Adipocyte (in vitro differentiated cells): ENCODE data around the gene MX1.
A peak's percentile ranks its signal among the peaks of the same experiment; 100 is the strongest.

Source experiments
- DNase-seq: peaks from one replicate; pipeline ENCODE4 v3.0.0-alpha.2; 2015; ENCODE audit warnings: low read depth
- H3K27me3 ChIP-seq: replicated peaks from 2 replicates; pipeline ENCODE4 v1.7.0; 2013; ENCODE audit warnings: mild to moderate bottlenecking, low read length, moderate library complexity; ENCODE audit not compliant: control insufficient read depth, insufficient read depth
- H3K36me3 ChIP-seq: 2 replicates; pipeline ENCODE4 v1.7.0; 2013; ENCODE audit warnings: low read length, mild to moderate bottlenecking, moderate library complexity; ENCODE audit not compliant: control insufficient read depth, insufficient read depth, severe bottlenecking
- H3K4me1 ChIP-seq: 2 replicates; pipeline ENCODE4 v1.7.0; 2013; ENCODE audit warnings: mild to moderate bottlenecking, low read length, moderate library complexity; ENCODE audit not compliant: control insufficient read depth, insufficient read depth
- H3K4me3 ChIP-seq: 2 replicates; pipeline ENCODE4 v1.7.0; 2013; ENCODE audit warnings: mild to moderate bottlenecking, low read length, moderate library complexity
- H3K9ac ChIP-seq: 2 replicates; pipeline ENCODE4 v1.7.0; 2013; ENCODE audit warnings: mild to moderate bottlenecking, low read length, moderate library complexity
- H3K9me3 ChIP-seq: 2 replicates; pipeline ENCODE4 v1.7.0; 2013; ENCODE audit warnings: mild to moderate bottlenecking, low read length, moderate library complexity; ENCODE audit not compliant: control insufficient read depth

The MX1 gene

GRCh38 chr21:41437729-41438128 lies 11.7 kb downstream of the MX1 start:
- no peaks in the 10 kb centered on the region for H3K4me1 ChIP-seq
- H3K9ac ChIP-seq = no peak overlapping the region
- H3K36me3 ChIP-seq = peaks cover 10% of the 10 kb centered on the region
- peaks cover 8% of the 10 kb centered on the region for H3K9me3 ChIP-seq
- H3K27me3 ChIP-seq = no peaks in the 10 kb centered on the region
- no peak for DNase-seq
- no peak overlapping the region for H3K4me3 ChIP-seq

GRCh38 chr21:41438425-41439113 lies 12.5 kb downstream of the MX1 start:
- no peaks in the 10 kb centered on the region for H3K4me1 ChIP-seq
- H3K9ac ChIP-seq = no peak overlapping the region
- H3K4me3 ChIP-seq = no peak overlapping the region
- no peak for DNase-seq
- peaks cover 8% of the 10 kb centered on the region for H3K9me3 ChIP-seq
- H3K27me3 ChIP-seq = no peaks in the 10 kb centered on the region
- peaks cover 10% of the 10 kb centered on the region for H3K36me3 ChIP-seq

DNA sequence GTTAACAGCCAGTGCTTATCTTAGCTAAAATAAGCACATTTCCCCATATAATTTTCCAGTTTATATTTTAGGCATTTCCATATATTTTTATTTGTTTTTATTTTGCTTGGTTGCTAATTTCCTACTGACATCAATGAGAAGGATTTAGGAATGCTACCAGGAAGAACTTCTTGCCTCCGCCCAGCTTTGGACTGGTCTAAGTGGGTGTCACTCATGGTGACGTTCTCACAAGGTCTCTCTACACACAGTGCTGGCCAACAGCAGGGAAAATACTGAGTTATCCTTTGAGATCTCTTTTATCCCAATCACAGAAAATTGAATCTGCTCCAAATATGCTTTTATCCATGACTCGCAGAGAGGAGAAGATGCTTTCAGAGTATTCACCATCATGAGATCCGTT lies 13.2 kb downstream of the MX1 start:
- peaks cover 10% of the 10 kb centered on the region for H3K36me3 ChIP-seq
- H3K4me3 ChIP-seq = no peak overlapping the region
- peaks cover 8% of the 10 kb centered on the region for H3K9me3 ChIP-seq
- H3K9ac ChIP-seq = no peak overlapping the region
- DNase-seq = no peak
- H3K27me3 ChIP-seq = no peaks in the 10 kb centered on the region
- H3K4me1 ChIP-seq = no peaks in the 10 kb centered on the region

DNA sequence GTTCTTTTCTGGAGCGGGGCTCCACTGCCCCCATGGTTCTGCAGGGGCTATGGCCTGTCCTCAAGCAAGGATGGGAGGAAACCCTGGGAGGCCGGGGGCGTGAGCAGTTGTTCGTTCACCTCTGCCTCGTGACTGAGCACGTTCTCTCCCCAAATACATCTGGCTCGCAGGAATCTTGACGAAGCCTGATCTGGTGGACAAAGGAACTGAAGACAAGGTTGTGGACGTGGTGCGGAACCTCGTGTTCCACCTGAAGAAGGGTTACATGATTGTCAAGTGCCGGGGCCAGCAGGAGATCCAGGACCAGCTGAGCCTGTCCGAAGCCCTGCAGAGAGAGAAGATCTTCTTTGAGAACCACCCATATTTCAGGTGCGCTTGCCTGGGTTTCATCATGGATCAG lies 15.5 kb downstream of the MX1 start:
- Histone ChIP-seq H3K36me3 (peaks cover 2% of the 10 kb centered on the region), H3K27me3 (no peaks in the 10 kb centered on the region), H3K4me3 (no peak overlapping the region), H3K9ac (no peak overlapping the region), H3K4me1 (no peaks in the 10 kb centered on the region), H3K9me3 (no peaks in the 10 kb centered on the region)
- DNase-seq = no peak

- no peaks in the 10 kb centered on the region for H3K4me1 ChIP-seq
- DNase-seq = no peak
- H3K9ac ChIP-seq = no peak overlapping the region
- no peaks in the 10 kb centered on the region for H3K27me3 ChIP-seq
- H3K4me3 ChIP-seq = no peak overlapping the region
- no peaks in the 10 kb centered on the region for H3K9me3 ChIP-seq
- H3K36me3 ChIP-seq = no peaks in the 10 kb centered on the region
Observed at GRCh38 chr21:41442481-41443186, 16.6 kb downstream of the MX1 start.

GRCh38 chr21:41443562-41443961 lies 17.5 kb downstream of the MX1 start:
- Histone ChIP-seq H3K4me3 (no peak overlapping the region), H3K4me1 (no peaks in the 10 kb centered on the region)

DNA sequence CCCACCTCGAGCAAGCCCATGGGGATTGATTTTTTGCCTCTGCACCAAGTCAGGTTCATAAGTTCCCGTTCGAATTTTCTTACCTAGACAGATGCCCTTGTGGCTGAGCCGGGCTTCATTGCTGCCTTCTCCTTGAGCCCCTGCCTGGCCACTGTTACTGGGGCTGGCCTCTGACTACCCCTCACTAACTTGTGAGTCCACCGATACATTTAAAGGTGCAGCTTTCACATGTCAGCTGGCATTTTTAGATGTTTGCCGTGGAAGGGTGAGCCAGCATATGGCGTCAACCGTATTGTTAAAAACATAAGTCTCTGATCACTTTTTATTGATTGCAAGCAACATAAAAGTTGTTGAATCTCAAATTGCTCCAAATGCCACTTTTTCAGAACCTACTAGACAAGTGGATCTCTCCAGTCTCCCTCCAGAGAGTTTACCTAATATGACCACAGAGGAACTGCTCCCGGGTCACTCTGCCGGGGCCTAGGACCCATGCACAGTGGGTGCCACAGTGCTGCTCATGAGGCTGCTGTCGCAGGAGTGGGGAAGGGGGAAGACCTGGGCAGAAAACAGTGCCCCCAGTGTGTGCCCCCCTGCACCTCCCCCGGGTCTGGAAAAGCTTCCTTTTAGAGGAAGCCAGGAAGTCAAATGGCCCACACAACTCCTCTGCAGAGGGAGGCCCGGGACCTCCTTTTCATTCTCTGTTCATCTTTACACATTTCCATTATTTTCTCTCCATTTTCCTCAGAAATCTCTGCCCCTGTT lies 18.8 kb downstream of the MX1 start:
- H3K4me3 ChIP-seq = no peak overlapping the region
- no peaks in the 10 kb centered on the region for H3K9me3 ChIP-seq
- no peaks in the 10 kb centered on the region for H3K27me3 ChIP-seq
- H3K4me1 ChIP-seq = no peaks in the 10 kb centered on the region
- no peak overlapping the region for H3K9ac ChIP-seq
- DNase-seq = no peak
- no peaks in the 10 kb centered on the region for H3K36me3 ChIP-seq

More at GRCh38 chr21:41443562-41443961, 17.5 kb downstream of the MX1 start:
- Histone ChIP-seq H3K9me3 (no peaks in the 10 kb centered on the region), H3K36me3 (no peaks in the 10 kb centered on the region), H3K9ac (no peak overlapping the region), H3K27me3 (no peaks in the 10 kb centered on the region)
- no peak for DNase-seq

- no peaks in the 10 kb centered on the region for H3K36me3 ChIP-seq
- H3K4me1 ChIP-seq = no peaks in the 10 kb centered on the region
- H3K9ac ChIP-seq = no peak overlapping the region
- DNase-seq = no peak
- no peaks in the 10 kb centered on the region for H3K9me3 ChIP-seq
- no peak overlapping the region for H3K4me3 ChIP-seq
- H3K27me3 ChIP-seq = no peaks in the 10 kb centered on the region
Observed at GRCh38 chr21:41445465-41445862, 19.4 kb downstream of the MX1 start.

DNA sequence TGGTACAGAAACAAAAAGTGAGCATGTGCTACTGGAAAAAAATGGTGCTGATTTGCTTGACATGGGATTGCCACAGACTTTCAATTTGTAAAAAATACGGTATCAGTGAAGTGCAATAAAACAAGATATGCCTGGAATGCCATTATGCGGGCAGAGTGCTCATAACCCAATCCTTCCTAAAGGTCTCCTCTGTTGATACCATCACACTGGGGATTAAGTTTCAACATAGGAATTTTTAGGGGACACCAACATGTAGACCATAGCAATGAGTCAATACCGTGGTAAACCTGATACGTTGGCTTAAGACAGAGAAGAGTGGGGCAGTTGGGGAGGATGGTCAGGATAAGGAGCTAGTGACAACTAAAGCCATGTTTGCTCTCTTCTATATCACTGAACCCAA lies 20.5 kb downstream of the MX1 start:
- peak; percentile 13 for DNase-seq
- no peak overlapping the region for H3K4me3 ChIP-seq
- no peaks in the 10 kb centered on the region for H3K27me3 ChIP-seq
- no peaks in the 10 kb centered on the region for H3K9me3 ChIP-seq
- H3K36me3 ChIP-seq = no peaks in the 10 kb centered on the region
- H3K9ac ChIP-seq = no peak overlapping the region
- no peaks in the 10 kb centered on the region for H3K4me1 ChIP-seq

- Histone ChIP-seq H3K27me3 (no peaks in the 10 kb centered on the region), H3K36me3 (no peaks in the 10 kb centered on the region), H3K4me3 (no peak overlapping the region), H3K9ac (no peak overlapping the region), H3K4me1 (no peaks in the 10 kb centered on the region), H3K9me3 (no peaks in the 10 kb centered on the region)
- DNase-seq = no peak
Observed at GRCh38 chr21:41447356-41447755, 21.3 kb downstream of the MX1 start.

DNA sequence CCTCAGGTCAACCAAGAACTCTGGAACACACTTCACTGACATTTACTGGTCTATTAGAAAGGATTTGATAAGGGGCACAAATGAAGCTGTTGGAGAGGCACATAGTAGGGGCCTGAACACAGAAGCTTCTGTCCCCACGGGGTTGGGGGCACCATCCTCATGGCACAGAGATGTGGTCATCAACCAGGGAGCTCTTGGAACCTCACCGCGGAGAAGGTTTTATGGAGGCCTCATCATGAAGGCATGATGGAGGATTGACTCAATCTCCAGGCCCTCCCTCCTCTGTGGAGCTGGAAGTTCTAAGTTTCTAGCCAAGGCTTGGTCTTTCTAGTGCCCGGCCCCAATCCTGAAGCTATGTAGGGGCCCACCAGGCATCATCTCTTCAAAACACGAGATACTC lies 23.6 kb downstream of the MX1 start:
- no peak for DNase-seq
- Histone ChIP-seq H3K9me3 (no peaks in the 10 kb centered on the region), H3K9ac (no peak overlapping the region), H3K4me3 (no peak overlapping the region), H3K27me3 (no peaks in the 10 kb centered on the region), H3K4me1 (no peaks in the 10 kb centered on the region), H3K36me3 (no peaks in the 10 kb centered on the region)
